ENCODE measurements around the gene LCE2D.
"Not testable (repeated sequence)": the region's sequence is repeated elsewhere in the genome, so short reads cannot be mapped to it uniquely, and the experiment has no call there.

DNA sequence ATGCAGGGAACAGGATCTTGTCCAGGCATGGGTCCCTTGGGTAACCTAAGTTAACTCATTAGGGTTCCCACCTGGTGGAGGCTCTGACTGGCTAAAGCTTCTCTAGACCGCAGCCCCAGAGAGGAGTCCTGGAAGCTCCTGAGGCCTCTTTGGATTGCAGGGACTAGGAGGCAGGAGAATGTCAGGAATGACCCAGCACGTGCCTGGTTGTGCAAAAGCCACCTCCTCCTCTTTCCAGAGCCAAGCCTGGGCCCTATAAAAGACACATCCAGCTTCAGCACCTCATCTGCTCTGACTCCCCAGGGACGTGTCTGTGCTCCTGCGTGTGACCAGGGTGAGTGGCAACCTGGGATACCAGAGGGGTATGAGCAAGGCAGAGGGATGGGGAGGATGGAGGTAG lies 22.6 kb downstream of the LCE2D start, which contains the start of gene LCE2B:
- TF ChIP-seq, protein P1, sequence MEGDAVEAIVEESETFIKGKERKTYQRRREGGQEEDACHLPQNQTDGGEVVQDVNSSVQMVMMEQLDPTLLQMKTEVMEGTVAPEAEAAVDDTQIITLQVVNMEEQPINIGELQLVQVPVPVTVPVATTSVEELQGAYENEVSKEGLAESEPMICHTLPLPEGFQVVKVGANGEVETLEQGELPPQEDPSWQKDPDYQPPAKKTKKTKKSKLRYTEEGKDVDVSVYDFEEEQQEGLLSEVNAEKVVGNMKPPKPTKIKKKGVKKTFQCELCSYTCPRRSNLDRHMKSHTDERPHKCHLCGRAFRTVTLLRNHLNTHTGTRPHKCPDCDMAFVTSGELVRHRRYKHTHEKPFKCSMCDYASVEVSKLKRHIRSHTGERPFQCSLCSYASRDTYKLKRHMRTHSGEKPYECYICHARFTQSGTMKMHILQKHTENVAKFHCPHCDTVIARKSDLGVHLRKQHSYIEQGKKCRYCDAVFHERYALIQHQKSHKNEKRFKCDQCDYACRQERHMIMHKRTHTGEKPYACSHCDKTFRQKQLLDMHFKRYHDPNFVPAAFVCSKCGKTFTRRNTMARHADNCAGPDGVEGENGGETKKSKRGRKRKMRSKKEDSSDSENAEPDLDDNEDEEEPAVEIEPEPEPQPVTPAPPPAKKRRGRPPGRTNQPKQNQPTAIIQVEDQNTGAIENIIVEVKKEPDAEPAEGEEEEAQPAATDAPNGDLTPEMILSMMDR (IDR thresholded peaks at IDR 0.05): not testable (repeated sequence)
- not testable (repeated sequence) for TF ChIP-seq POLR2AphosphoS5 (IDR thresholded peaks at IDR 0.05)

Measured in transverse colon (tissue), 4 donors.